HL-60 (cell line): ENCODE measurements around the gene EP400.

Source experiments
- TF ChIP-seq, protein P1 (sequence below): IDR thresholded peaks from one replicate; pipeline ENCODE4 v1.5.1; 2011; ENCODE audit warnings: low read length, control low read depth, inconsistent platforms; ENCODE audit not compliant: insufficient read depth
- TF ChIP-seq, protein P2 (sequence below): IDR thresholded peaks from 2 replicates; pipeline ENCODE4 v1.6.1; 2012; ENCODE audit warnings: low read depth; ENCODE audit not compliant: insufficient replicate concordance

DNA sequence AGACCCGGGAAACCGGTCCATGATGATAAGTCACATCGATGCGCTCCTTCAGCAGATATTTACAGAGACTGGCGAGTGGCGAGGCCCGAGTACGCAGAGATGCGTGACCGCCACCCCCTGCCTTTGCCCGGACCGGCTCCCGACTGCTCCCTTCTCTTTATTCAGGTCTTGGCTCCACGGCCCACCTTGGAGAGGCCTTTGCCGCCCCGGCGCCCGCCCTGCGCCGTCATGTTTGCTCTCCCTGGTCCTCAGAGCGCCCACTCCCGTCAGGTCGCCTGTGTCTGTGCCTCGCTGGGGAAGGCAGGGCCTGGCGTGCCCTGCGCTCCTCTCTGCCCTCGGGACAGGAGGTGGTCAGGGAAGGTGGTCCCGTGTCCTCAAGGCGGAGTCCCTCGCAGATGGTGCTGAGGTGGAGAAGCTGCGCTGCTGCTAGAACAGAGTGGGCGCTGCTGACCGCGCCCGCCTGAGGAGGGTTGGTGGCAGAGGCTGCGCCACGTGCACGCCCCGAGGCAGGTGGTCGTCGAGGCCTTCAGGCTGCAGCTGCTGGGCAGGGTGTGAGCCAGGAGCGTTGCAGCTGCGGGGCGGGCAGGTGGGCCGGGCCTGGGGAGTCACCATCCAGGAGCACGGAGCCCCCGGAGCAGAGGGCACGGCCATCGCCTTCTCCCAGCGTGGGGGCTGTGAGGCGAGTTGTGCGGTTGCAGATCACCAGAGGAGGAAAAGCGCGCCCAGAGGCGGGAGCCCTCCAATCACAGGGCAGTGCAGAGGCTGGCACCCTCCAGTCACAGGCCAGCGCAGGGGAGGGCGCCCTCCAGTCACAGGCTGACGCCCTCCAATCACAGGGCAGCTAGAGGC is 167.2 kb downstream of the EP400 start:
- TF ChIP-seq, protein P1, sequence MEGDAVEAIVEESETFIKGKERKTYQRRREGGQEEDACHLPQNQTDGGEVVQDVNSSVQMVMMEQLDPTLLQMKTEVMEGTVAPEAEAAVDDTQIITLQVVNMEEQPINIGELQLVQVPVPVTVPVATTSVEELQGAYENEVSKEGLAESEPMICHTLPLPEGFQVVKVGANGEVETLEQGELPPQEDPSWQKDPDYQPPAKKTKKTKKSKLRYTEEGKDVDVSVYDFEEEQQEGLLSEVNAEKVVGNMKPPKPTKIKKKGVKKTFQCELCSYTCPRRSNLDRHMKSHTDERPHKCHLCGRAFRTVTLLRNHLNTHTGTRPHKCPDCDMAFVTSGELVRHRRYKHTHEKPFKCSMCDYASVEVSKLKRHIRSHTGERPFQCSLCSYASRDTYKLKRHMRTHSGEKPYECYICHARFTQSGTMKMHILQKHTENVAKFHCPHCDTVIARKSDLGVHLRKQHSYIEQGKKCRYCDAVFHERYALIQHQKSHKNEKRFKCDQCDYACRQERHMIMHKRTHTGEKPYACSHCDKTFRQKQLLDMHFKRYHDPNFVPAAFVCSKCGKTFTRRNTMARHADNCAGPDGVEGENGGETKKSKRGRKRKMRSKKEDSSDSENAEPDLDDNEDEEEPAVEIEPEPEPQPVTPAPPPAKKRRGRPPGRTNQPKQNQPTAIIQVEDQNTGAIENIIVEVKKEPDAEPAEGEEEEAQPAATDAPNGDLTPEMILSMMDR = no peak
- TF ChIP-seq, protein P2, sequence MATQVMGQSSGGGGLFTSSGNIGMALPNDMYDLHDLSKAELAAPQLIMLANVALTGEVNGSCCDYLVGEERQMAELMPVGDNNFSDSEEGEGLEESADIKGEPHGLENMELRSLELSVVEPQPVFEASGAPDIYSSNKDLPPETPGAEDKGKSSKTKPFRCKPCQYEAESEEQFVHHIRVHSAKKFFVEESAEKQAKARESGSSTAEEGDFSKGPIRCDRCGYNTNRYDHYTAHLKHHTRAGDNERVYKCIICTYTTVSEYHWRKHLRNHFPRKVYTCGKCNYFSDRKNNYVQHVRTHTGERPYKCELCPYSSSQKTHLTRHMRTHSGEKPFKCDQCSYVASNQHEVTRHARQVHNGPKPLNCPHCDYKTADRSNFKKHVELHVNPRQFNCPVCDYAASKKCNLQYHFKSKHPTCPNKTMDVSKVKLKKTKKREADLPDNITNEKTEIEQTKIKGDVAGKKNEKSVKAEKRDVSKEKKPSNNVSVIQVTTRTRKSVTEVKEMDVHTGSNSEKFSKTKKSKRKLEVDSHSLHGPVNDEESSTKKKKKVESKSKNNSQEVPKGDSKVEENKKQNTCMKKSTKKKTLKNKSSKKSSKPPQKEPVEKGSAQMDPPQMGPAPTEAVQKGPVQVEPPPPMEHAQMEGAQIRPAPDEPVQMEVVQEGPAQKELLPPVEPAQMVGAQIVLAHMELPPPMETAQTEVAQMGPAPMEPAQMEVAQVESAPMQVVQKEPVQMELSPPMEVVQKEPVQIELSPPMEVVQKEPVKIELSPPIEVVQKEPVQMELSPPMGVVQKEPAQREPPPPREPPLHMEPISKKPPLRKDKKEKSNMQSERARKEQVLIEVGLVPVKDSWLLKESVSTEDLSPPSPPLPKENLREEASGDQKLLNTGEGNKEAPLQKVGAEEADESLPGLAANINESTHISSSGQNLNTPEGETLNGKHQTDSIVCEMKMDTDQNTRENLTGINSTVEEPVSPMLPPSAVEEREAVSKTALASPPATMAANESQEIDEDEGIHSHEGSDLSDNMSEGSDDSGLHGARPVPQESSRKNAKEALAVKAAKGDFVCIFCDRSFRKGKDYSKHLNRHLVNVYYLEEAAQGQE = no peak
